Gastrocnemius medialis (tissue), 4 donors: ENCODE results near the gene ITPK1.

Experiments
- POLR2A ChIP-seq, 2 donors: fragments of 450-650 bp; IDR thresholded peaks; one replicate each; pipeline ENCODE4 v1.6.1; 2017; ENCODE audit warnings: antibody characterized with exemption in 2 of 2, mild to moderate bottlenecking in 2 of 2, moderate library complexity in 2 of 2
- TF ChIP-seq, protein P1 (sequence below), 5 experiments: fragments of 450-650 bp in 3 of 5; fragments of 200-600 bp in 2 of 5; sonication (generic) in 2 of 5; IDR thresholded peaks in 4 of 5; conservative IDR thresholded peaks in 1 of 5; 1 replicate in 4 of 5; 2 replicates in 1 of 5; pipeline ENCODE4 v1.5.1; 2016 to 2019; ENCODE audit warnings: antibody characterized with exemption in 5 of 5, mild to moderate bottlenecking in 3 of 5, moderate library complexity in 3 of 5

DNA sequence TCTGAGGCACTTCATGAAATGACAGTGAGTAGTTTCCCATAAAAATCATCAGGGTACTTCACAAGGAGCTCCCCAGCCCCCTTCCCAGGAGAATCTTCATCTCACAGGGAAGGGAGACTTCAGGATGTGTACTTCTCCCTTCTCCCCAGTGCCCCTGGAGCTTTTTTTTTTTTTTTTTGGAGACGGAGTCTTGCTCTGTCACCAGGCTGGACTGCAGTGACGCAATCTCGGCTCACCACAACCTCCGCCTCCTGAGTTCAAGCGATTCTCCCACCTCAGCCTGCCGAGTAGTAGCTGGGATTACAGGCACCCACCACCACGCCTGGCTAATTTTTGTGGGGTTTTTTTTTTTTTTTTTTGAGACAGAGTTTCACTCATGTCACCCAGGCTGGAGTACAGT lies 10.4 kb downstream of the ITPK1 start:
- TF ChIP-seq, protein P1, sequence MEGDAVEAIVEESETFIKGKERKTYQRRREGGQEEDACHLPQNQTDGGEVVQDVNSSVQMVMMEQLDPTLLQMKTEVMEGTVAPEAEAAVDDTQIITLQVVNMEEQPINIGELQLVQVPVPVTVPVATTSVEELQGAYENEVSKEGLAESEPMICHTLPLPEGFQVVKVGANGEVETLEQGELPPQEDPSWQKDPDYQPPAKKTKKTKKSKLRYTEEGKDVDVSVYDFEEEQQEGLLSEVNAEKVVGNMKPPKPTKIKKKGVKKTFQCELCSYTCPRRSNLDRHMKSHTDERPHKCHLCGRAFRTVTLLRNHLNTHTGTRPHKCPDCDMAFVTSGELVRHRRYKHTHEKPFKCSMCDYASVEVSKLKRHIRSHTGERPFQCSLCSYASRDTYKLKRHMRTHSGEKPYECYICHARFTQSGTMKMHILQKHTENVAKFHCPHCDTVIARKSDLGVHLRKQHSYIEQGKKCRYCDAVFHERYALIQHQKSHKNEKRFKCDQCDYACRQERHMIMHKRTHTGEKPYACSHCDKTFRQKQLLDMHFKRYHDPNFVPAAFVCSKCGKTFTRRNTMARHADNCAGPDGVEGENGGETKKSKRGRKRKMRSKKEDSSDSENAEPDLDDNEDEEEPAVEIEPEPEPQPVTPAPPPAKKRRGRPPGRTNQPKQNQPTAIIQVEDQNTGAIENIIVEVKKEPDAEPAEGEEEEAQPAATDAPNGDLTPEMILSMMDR (IDR thresholded peaks at IDR 0.05 in 4 of 5, conservative IDR thresholded peaks at IDR 0.05 in 1 of 5), result no peak
- TF ChIP-seq POLR2A (IDR thresholded peaks at IDR 0.05), result no peak
